ENCODE results near the gene FOXK1.

The FOXK1 gene

GRCh38 chr7:4699841-4700240 lies 17.7 kb downstream of the FOXK1 start:
- no peak for DNase-seq

DNA sequence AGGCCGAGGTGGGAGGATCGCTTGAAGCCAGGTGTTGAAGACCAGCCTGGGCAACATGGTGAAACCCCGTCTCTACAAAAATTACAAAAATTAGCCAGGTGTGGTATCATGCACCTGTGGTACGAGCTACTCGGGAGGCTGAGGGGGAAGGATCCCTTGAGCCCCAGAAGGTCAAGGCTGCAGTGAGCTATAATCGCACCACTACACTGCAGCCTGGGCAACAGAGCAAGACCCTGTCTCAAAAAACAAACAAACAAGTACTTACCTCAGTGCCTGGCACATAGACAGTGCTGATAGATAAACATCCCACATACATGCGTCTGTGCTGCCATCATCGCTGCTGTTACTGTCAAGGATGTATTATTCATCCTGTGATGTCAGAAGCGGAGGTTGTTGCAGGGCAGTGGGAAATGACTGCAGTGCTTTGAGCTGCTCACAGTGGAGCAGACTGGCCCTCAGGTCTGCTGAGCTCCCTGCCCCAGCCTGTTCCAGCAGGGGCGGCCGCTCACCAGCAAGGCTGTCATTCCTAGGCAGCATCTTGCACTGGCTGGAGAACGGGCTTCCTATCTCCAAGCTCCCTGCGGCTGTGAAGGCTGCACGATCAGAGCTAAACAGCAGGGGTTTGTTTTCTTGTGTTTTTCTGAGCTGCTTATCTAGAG lies 18.6 kb downstream of the FOXK1 start:
- no peak for DNase-seq

DNA sequence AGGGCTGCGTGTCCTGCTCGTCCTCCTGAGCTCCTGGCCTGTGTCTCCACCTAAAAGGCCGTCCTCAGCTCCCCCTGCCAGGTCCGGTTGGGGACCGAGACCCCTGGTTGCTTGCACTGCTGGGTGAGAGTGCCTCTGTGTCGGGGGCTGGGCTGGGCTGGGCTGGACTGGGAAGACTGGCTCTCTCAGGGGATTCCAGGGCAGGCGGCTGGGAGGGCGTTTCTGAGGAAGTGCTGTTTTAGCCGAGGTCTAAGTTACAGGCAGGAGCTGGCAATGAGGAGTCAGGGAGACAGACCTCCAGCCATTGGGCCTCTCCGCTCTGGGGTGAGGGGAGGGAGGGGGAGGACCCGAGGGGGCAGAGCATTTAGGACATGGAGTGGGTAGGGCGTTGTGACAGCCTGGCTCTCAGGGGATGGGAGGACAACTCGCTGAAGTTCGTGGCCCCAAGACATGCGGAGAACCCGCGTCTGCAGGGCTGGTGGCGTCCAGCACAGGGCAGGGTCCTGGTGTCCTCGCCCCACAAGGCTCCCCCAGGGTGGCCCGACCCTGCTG lies 20.9 kb downstream of the FOXK1 start:
- no peak for DNase-seq

DNA sequence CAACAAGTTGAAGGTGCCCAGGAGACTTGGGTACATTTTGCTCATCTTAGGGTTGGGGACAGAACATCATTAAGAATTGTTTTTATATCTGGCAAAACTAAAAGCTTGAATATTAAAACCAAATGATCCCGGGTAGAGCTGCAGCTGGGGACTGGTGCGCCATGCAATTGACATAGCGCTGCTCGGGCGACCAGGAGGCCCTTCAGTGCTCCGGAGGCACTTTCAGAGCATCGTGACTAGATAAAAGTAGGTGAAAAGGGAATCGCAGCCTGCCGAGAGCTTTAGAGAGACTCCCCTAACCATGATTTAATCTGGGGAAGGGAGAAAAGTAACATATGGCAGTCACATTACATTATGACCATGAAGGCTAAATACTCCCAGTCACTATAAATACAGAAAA lies 21.4 kb downstream of the FOXK1 start:
- DNase-seq: no peak

DNA sequence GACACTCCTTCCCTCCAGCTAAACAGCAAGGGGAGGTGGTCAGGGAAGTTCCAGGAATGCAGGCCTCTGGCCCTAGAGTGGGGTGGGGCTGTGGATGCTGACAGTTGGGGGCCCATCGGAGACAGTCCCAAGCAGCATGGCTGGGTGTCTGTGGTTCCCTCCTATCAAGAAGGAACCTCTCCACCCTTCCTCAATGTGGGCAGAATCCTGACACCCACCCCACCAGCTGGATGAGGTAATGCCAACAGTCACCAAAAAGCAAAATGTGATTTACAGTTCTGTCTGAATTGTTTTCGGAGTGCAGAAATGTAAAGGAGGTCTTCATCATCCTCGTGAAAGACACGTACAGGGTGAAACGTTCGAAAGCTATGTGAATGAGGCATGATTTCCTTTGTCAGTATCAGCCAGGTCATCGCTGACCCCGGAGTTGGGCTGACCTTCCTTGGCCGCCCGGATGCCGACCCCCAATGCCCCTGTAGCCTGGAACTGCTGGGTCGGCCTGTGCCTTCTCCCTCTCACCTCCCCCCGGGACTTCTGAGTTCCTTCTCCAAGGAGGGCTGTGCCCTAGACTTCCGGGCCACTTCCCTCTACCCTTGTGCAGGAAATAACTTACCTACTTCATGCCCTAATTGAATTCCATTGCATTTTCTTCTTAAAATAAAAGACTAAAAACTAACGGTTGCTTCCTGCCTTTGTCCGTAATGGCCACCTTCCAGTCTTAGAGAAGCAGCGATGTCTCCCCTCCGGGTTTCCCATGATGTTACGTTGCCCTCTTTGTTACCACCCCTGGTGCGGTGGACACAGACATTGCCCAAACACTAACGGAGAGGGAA lies 24.5 kb downstream of the FOXK1 start:
- no peak for DNase-seq

DNA sequence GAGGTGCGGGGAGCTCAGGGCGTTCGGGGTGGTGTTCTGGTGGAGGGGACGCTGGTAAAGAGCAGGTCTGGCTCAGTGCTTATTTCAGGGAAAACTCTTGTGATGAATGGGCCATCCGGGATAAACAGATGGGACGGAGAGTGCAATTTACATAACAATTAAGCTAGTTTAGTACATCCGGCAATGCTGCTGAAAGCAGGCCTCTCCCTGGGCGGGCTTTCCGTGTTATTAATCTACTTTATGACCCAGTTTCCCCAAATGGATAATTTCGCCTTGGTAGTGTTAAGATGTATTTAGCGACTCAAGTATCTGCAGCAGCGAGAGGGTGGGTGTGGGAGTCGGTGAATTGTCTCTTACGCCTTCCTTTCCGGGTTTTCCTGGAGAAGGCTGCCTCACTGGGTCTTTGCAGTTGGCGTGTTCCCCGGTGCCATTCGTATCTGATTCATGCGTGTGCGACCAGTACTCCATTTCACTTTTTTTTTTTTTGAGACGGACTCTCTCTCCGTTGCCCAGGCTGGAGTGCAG lies 25.2 kb downstream of the FOXK1 start:
- no peak for DNase-seq

- no peak for DNase-seq
These were observed 25.9 kb downstream of the FOXK1 start for GRCh38 chr7:4707980-4708411.

- DNase-seq: no peak
These were observed 27.1 kb downstream of the FOXK1 start for GRCh38 chr7:4709187-4709586.

- no peak for DNase-seq
These were observed 29.0 kb downstream of the FOXK1 start for GRCh38 chr7:4711093-4711492.

GRCh38 chr7:4711634-4712033 lies 29.5 kb downstream of the FOXK1 start:
- no peak for DNase-seq

DNA sequence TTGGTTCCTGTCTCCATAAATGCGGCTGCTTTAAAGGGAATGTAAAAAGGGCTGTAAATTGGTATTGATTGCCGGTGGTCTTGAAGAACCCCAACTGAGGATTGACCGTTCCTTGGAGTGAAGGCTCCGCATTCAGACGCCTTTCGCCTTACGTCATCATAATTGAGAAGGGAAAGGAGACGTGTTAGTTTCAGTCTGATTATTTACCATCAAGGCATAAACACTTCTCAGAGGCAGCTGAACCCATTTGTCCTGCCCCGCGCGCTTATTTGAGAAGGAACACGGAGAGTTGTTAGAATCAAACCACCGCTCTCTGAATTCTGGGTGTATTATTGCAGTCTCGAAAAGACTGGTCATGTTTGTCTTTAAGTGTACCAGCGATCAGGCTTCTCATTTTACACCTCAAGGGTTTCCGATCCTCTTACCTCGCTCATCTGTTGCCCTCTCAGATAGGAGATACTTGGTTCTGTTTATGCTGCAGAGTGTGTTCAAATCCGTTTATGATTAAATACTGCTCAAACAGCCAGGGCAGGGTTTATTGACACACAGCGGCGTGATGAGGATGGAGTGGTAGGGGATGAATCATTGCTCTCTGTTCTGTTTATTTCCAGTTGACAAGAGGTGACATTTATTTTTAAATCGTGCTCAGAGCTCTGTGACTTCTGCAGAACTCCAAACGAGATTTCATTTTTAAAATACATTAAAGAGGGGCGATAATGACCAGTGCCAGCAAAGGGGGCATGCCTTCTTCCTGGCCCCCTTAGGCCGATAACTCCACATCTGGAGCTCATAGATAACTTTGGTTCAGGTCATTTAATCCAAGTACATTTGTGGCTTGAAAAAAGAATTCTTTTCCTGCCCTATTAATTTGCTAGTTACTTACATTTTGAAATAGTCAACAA lies 30.4 kb downstream of the FOXK1 start:
- no peak for DNase-seq

DNA sequence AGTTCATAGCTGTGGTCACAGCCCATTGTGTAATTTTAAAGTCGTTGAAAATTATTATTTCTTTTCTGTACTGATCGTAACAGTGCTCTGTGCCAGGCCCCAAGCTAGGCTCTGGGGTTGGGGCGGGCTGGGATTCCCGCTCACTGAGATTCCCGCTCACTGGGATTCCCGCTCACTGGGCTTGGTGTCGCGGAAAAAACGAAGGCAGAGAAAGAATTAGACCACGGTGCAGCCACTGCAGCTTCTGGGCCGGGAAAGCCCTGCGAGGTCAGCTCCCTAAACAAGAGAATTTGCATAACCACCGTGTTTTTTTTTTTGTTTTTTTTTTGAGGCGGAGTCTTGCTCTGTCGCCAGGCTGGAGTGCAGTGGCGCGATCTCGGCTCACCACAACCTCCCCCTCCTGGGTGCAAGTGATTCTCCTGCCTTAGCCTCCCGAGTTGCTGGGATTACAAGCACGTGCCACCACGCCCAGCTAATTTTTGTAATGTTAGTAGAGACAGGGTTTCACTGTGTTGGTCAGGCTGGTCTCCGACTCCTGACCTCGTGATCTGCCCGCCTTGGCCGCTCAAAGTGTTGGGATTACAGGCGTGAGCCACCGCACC lies 31.2 kb downstream of the FOXK1 start:
- DNase-seq: no peak

- no peak for DNase-seq
These were observed 32.1 kb downstream of the FOXK1 start for GRCh38 chr7:4714161-4714700.

- DNase-seq: no peak
These were observed 32.8 kb downstream of the FOXK1 start for GRCh38 chr7:4714767-4715409.

DNA sequence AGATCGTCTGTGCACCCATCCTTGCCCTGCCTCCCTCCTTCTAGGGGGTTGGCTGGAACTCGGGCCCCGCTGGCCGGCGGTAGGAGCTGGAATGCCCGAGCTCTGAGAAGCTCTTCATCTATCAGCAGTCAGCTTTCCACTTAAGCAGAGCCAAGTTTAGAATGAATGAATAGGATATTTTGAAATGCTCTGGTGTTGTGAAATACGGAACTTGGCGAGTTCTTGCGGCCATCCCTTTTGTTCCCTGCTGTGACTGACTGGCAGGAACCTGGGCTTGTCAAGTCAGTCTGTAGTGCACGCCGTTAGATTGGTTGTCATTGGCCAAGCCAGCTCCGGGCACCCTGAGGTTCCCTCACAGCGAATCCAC lies 33.3 kb downstream of the FOXK1 start:
- DNase-seq: no peak

- no peak for DNase-seq
These were observed 35.1 kb downstream of the FOXK1 start for GRCh38 chr7:4716946-4717795.

DNA sequence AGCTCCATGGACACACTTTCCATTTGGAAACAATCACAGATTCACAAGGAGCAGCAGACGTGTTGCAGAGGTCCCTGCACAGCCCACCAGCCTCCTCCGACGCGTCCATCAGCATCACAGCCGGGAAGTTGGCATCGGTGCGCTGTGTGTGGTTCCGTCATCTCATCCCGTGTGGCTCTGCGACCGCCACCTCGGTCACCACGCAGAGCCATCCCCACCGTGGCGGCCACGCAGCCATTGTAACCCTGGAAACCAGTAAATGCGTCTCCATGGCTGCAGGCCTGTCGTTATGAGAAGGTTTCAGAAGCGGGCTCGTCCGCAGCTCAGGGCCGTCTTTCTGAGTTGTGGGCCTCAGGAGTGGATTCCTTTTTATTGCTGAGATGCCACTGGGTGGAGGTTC lies 36.0 kb downstream of the FOXK1 start:
- DNase-seq: no peak

DNA sequence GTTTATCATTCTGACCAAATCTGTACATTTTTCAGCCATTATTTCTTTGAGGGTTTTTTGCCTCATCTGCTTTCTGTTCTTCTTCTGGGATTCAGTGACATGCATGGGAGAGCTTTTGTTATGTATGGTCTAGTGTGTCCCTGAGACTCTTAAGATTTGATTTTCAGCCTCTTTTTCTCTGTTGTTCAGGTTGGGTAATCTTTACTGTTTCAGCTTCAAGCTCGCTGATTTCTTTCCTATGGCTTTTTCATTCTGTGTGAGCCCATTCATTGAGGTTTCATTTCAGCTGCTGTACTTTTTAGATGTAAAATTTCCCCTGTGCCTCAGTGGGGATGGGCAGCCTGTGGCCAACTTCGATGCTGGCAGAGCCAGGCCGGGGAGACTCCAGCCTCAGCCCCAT lies 38.1 kb downstream of the FOXK1 start:
- no peak for DNase-seq

- DNase-seq: no peak
These were observed 40.2 kb downstream of the FOXK1 start for GRCh38 chr7:4722308-4722707.

DNA sequence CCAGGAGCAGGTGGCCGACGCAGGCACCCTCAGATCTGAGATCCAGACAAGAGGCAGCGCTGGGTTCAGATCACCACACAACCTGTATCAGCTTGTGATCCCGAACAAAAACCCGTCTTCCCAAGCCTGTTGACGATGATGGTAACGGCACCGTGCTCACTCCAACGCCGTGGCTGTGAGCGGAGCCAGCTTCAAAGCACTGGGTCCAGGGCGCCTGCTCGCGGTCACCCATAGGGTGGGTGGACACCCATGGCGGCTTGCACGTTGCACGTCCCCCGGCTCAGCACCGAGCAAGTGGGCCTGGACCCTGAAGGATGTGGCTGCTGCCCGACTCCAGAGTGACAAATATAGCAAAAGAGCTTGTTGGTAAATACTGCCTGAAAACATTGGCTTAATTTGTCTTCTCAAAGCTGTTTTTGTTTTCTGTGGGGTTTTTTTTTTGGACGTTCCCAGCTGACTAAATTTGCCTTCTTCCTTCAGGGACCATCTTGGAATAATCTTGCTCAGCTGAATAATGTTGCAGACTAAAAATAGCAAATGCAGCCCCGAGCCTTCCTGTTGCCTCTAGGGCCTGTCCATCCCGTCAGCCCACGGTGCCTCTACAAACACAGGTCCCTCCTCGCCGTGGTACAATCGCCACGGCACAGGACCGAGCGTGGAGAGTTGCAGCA lies 41.0 kb downstream of the FOXK1 start:
- DNase-seq: no peak

Data from activated naive CD4-positive, alpha-beta T cell treated with Interleukin-2 at 50 U/mL for 16 hours (primary cell).